ENCODE results near the gene KRTAP5-8.
"Not testable (repeated sequence)": the region's sequence is repeated elsewhere in the genome, so short reads cannot be mapped to it uniquely, and the experiment has no call there.

KRTAP5-8 gene

DNA sequence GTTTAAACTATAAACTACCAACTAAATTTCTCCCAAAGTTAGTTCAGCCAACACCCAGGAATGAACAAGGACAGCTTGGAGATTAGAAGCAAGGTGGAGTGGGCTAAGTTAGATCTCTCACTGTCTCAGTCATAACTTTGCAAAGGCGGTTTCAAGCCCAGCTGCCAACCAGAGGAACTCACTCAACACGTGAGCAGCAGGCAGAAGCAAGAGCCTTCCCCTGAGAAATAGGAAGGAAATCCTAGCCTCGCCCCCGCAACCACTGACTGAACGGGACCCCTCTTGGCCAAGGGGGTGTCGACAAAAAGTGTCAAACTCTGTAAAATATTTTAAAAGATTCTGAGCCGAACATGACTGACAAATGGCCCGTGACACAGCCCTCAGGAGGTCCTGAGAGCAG, 6.0 kb downstream of the KRTAP5-8 start:
- DNase-seq (ENCODE audit: low read depth) = no peak

DNA sequence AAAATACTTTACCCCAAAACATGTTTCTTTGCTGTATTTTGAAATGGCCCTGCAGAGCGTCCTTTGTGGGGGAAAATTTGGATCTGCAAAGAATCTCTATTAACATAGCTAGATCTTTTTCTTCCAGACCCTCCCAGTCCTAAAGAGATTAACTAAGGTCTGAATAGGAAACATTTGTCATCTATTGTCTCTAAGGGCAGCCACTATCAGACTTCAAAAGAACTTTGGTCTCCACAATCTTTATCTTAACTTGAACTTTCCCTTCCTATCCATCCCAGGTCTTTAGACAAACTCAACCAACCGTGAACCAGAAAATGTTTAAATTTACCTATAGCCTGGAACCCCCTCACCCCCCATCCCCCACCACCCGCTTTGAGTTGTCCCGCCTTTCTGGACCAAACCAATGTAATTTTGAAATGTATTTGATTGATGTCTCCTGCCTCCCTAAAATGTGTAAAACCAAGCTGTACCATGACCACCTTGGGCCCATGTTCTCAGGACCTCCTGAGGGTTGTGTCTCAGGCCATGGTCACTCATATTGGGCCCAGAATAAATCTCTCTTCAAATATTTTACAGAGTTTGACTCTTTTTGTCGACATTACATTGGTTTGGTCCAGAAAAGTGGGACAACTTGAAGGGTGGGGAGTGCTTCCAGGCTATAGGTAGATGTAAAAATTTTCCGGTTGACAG, 6.8 kb downstream of the KRTAP5-8 start:
- DNase-seq (ENCODE audit: low read depth) = no peak

DNA sequence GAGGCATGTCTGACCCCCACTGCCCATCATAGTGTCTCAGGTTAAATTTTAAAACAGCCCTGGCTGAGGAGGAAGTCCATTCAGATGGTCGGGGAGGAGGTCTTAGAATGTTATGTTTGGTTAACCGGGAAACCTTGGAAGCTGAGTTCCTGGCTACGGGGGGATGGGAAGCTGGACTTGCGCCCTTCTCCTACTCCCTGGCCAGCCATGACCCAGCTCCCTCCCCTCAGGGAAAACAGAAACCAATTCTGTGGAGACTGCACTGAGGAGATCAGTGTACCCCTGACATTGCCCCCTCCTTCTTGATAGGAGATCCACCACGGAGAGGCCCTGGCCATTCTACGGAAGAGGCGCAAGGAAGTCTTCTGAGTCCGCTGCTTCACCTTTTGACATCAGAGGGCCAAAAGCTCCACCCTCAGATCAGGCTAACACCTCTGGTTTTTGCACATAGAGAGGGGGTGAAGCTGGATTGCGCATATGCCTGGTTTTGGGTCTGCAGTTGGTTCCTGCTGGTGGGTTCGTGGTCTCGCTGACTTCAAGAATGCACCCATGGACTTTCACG, 7.7 kb downstream of the KRTAP5-8 start:
- DNase-seq (ENCODE audit: low read depth) = no peak

DNA sequence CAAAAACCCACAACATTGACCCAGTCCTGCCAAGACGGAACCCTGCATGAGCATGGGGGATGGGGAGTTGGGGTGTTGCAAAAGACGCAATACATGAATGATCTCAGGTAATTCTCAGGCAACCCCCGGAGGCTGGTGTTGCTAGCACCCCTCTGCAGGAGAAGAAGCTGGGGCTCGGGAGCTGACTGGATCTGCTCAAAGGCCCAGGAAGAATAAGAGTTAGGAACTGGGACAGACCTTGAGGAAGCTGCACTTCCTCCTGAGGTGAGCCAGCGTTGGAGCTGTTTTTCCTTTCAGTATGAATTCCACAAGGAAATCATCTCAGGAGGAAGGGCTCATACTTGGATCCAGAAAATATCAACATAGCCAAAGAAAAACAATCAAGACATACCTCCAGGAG, 10.3 kb downstream of the KRTAP5-8 start, which contains the start of gene KRTAP5-9:
Gene KRTAP5-9 (plus strand): TSS at position 301 of the 400 bp plus-strand sequence. CDS start 238 bp downstream, outside the sequence.
- no peak for DNase-seq (ENCODE audit: low read depth)

DNA sequence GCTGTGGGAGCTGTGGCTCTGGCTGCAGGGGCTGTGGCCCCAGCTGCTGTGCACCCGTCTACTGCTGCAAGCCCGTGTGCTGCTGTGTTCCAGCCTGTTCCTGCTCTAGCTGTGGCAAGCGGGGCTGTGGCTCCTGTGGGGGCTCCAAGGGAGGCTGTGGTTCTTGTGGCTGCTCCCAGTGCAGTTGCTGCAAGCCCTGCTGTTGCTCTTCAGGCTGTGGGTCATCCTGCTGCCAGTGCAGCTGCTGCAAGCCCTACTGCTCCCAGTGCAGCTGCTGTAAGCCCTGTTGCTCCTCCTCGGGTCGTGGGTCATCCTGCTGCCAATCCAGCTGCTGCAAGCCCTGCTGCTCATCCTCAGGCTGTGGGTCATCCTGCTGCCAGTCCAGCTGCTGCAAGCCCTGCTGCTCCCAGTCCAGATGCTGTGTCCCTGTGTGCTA, 10.9 kb downstream of the KRTAP5-8 start:
- no peak for DNase-seq (ENCODE audit: low read depth)

DNA sequence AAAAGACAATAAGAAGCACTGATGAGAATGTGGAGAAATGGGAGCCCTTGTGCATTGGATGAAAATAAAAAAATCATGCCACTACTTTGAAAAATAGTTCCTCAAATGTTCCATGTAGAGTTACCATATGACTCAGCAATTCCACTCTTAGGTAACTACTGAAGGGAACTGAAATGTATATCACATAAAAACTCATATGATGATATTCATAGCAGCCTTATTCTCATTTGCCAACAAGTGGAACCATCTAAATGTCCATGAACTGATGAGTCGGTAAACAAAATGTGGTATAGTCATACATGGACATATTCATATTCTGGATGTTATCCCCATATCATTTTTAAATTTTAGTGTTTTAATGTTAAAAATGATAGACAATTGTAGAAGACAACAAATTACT, 13.9 kb downstream of the KRTAP5-8 start:
- no peak for DNase-seq (ENCODE audit: low read depth)

DNA sequence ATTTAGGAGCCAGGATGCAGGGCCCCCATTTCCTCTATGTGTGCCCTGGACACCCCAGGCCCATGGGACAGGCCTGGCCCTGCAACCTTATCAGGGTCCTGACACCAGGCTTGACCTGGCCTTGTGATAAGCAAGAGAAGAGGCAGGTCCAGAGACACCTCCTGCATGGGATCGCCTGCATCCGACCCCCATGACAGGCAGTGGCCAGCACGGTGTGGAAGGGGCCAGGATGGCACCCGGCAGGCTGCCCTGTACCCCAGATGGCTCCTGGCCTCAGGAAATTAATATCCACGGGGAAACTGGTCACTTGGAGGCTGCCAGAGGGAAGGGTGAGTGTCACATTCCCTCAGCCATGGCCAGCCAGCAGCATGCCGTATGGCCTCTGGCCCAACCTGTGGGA, 17.2 kb downstream of the KRTAP5-8 start:
- DNase-seq (ENCODE audit: low read depth) = no peak

DNA sequence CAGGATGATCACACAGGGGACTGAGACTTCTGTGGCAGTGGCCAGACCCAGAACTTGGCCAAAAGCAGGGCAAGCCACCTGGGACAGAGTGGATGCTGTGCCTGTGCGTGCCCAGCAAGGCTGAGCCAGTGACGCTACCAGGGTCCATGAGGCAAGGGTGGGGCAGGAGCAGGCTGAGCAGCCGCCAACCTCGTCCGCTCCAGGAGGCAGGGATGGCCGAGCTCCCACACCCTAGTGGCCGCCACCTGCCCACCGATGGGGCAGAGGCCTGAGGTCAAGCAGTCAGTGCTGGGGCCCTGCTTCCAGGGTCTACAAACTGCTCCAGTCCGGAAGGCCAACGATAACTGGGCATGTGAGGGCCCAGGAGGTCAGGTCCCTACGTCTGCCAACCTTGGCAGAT, 17.7 kb downstream of the KRTAP5-8 start:
- DNase-seq (ENCODE audit: low read depth) = no peak

DNA sequence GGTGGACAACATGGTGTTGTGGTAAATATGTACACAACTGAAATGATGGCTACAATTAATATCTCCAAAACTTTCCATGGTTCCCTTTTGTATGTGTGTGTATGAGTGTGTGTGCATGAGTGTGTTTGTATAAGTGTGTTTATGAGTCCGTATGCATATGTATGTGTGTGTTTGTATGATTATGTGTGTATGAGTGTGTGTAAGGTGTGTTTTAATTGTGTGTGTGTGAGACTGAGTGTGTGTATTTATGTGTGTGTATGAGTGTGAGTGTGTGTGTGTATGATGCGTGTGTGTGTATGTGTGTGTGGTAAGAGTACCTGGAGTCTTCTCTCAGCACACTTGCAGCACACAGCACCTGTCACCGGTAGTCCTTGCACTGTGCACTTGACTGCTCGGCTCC, 18.2 kb downstream of the KRTAP5-8 start:
- DNase-seq (ENCODE audit: low read depth) = no peak

DNA sequence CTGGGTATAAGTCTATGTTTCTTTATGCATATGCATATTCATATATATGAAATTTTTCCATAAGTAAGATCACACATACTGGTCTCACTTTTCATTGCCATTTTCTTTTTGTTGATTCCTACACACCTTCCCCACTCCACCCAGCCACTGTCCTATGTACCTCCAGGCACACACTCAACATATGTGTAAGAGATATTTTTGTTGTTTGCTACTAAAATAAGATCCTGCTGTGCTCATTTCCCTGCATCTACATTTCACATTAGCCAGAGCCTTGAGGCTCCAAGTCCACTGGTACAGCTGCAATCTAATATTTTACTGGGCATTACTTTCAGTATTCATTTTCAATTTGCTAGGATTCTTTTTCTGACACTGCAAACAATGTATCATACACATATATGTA, 19.4 kb downstream of the KRTAP5-8 start:
- DNase-seq (ENCODE audit: low read depth) = no peak

DNA sequence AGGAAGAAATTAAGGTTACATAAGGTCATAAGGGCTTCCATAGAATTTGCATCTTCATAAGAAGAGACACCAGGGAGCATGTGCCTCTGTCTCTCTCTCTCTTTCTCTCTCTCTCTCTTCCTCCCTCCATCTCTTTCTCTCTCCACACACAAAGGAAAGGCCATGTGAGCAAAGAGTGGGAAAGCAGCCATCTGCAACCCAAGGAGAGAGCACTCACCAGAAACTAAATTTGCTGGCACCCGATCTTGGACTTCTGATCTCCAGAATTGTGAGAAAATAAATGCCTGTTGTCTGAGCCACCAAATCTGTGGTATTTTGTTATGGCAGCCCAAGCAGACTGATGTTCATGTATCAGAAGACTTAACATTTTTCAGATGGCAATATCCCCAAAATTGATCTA, 21.2 kb downstream of the KRTAP5-8 start:
- no peak for DNase-seq (ENCODE audit: low read depth)

DNA sequence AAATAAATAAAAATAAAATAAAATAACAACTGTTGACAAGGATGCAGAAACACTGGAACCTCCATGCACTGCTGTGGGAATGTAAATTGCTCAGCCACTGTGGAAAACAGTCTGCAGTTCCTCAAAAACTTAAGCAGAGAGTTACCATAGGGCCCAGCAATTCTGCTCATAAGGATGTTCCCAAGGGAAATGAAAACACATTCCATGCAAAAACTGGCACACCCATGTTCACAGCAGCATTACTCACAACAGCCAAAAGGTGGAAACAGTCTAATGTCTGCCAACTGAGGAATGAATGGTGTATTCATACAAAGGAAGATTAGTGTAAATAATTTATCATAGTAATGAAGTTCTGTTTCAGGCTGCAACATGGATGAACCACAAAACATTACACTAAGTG, 24.3 kb downstream of the KRTAP5-8 start:
- no peak for DNase-seq (ENCODE audit: low read depth)

DNA sequence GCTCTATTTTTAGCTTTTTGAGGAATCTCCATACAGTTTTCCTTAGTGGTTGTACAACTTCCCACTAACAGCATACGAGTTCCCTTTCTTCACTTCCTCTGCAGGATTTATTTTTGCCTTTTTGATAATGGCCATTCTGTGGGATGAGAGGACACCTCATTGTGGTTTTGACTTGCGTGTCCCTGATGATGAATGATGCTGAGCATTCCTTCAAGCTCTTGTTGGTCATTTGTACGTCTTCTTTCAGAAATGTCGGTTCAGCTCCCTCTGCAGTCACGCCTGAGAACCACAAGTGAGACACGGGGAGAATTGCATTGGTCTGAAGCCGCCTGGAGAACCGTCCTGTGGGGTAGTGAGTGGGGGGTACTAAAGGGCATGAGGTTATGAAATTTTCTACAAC, 25.6 kb downstream of the KRTAP5-8 start:
- DNase-seq (ENCODE audit: low read depth) = no peak

DNA sequence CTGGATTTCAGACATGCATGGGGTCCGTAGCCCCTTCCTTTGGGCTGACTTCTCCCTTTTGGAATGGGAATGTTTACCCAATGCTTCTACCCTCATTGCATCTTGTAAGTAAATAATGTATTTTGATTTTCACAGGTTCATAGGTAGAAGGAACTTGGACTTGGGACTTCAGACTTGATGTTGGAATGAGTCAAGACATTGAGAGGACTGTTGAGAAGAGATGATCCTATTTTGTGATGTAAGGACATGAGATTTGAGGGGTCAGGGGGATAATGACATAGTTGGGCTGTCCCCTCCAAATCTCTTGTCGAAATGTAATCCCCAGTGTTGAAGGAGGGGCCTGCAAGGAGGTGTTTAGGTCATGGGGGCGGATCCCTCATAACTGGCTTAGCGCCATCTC, 26.6 kb downstream of the KRTAP5-8 start:
- no peak for DNase-seq (ENCODE audit: low read depth)

DNA sequence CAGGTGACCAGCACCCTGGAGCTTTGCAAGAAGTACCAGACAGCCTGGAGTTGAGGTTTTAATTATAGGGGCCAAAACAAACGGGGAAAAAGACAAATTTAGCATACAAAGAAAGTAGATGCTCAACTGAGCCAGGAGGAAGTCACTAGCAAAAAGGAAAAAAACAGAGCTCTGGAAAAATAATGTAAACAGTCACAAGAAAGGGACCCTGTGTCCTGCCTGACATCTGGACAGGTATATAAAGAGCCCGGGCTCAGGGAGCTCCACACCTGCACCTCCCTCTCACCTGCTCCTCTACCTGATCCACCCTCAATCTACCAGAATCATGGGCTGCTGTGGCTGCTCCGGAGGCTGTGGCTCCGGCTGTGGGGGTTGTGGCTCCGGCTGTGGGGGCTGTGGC, 27.4 kb downstream of the KRTAP5-8 start, which contains the start of gene KRTAP5-10:
Gene KRTAP5-10 (plus strand): TSS at position 301 of the 400 bp plus-strand sequence. CDS start 25 bp downstream, at position 326.
- no peak for DNase-seq (ENCODE audit: low read depth)

DNA sequence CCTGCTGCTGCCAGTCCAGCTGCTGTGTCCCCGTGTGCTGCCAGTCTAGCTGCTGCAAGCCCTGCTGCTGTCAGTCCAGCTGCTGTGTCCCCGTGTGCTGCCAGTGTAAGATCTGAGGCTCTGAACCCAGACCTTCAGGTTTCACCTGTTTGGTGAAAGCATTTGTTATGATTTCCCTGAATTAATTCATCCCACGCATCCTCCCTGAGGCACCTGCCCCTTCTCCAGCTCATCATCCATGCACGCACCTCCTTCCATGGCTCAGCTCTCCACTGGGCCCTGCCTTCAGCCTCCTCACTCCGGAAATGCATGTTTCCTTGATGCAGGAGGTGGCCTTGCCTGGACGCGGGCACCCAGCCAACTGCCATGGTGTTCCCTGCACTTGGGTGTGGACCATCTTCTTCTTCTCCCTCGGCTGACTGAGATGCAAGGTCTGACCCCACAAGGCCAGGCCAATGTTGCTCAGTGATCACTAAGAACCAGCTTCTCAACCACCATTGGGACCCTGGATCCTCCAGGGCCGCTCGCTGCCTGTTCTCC, 28.3 kb downstream of the KRTAP5-8 start:
- no peak for DNase-seq (ENCODE audit: low read depth)

DNA sequence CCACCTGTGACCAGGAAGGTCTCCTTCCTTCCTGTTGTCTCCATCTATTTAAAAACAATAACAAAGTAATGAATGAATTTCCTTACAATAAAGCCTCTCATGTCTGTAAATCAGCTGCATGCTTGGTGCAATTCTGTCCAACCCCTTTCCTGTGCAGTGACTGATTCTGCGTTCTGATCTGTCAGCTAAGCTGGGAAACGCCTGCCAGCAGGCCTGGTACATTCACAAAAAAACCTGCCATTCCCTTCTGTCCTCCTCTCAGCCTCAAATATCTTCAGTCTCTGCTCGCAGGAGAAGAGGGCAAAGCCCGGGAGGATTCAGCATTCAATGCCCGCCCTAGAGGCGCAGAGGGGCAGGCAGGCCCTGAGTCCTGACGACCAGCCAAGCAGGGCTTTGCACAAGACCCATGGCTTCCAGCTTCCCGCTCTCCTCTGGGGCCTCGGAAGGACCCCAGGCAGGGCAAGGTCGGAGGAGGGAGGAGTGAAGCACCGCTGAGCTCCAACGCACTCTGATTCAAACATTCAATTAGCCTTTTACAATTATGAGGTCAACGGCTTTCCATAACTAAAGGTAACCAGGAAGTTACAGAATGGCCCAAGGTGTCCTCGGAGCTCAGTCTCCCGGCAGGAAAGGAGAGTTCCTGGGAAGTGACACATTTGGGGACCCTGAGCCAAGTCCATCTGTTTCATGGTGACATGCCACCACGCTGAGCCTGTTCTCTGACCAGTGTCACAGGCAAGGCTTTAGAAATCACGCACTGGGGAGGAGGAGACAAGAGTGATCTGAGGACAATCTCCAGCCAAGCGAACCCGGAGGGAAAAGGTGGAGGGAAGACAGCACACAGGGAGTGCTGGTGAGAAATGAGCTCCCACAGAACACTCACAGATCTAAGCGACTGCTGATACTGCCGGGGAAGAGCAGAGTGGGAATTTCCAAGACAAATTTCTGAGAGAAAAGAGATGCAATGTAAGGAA, 29.1 kb downstream of the KRTAP5-8 start:
- DNase-seq (ENCODE audit: low read depth) = not testable (repeated sequence)

DNA sequence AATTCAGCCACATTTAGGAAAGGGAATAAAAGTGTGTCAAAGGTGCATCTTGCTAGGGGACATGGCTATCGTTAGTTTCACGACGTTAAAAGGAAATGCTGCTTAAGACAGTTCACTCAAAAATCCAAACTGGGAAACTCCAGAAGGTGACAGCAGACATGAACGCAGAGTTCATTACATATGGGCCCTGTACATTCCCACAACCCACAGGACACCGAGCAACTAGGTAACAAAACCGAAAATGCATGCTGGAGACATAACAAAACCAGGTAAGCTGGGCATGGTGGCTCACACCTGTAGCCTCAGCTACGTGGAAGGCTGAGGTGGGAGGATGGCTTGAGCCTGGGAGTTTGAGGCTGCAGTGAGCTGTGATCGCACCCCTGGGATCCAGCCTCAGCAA, 29.8 kb downstream of the KRTAP5-8 start:
- DNase-seq (ENCODE audit: low read depth) = not testable (repeated sequence)

DNA sequence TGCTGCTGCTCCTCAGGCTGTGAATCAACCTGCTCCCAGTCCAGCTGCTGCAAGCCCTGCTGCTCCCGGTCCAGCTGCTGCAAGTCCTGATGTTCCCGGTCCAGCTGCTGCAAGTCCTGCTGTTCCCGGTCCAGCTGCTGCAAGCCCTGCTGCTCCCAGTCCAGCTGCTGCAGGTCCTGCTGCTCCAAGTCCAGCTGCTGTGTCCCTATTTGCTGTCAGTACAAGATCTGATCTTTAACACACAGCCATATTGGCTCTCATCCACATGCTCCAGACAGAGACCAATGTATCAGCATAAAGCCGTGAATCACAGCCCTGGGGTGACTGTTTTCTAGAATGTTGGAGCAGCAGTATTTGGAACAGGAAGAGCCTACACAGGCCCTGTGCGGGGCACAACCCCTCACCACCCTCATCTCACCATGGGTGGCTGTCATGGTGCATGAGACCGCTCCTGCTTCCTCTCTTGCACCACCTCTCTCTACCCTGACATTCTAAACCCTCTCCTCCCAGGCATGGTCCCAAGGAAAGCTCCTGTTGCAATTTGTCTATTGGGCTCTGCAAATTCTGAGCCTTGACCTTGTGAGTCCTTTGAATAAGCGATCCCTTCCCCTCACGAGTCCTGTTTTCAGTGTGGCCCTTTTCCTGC, 31.0 kb downstream of the KRTAP5-8 start:
- no peak for DNase-seq (ENCODE audit: low read depth)

DNA sequence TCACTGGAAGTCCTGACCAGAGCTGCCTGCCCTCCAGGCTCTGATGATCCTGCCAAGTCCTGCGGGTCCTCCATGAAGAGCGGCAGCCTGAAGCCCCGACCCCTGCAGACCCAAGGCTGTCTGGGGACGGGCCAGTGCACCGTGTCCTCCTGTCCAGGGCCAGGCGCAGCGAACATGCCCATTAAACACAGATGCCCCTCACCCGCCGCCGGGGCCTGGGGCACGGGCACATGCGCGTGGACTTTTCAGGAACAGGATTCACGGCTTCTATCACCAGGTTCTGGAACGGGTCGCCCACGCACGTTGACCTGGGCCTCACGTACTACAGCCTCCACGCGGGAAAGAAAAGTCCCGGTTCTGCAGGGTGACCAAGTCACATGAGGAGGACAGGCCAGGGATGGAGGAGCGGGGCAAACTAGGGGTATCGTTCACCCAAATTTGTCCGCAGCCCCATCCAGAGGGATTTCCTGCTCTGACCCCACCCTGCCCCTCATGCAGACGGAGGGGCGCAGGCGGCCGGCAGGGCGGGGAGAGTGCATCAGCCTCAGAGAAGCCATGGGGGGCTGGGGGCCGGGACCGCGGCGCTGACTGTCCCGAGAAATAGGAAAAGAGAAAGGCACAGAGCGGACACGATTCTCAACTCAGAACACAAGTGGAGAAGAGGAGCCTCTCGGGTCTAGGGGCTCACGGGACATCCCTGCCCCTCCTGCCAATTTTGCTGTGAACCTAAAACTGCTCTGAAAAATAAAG, 33.5 kb downstream of the KRTAP5-8 start:
- not testable (repeated sequence) for DNase-seq (ENCODE audit: low read depth)

DNA sequence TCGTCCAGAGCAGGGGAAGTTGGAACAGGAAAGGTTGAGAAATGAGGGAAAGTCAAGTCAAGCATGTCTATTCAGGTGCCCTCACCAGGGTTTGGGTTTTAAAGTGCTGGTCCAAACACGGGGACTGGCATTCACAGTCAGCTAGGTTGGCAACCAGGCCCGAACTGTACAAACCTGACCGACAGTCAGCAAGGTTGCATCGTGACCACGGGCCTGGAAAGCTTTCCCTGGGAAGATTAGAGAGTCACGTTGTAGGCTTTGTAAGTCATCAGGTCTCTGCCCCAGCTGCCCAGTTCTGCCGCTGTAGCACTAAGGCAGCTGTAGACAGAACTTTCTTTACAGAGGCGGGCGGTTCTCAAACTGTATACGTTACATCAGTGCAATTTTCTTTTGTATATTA, 35.0 kb downstream of the KRTAP5-8 start:
- DNase-seq (ENCODE audit: low read depth) = no peak
